HG03378 (cell line): ENCODE data around the gene SNED1.

Source experiments
- ATAC-seq: cut with Tn5 transposase; IDR thresholded peaks from one replicate; pipeline ENCODE4 v1.9.1; 2021; ENCODE audit warnings: mild to moderate bottlenecking, moderate library complexity; ENCODE audit not compliant: unreplicated experiment

The SNED1 gene

GRCh38 chr2:241003830-241004564 is 5.6 kb downstream of the SNED1 start:
- ATAC-seq, result no peak

- no peak for ATAC-seq
Measured at GRCh38 chr2:241005569-241005968, 7.2 kb downstream of the SNED1 start.

DNA sequence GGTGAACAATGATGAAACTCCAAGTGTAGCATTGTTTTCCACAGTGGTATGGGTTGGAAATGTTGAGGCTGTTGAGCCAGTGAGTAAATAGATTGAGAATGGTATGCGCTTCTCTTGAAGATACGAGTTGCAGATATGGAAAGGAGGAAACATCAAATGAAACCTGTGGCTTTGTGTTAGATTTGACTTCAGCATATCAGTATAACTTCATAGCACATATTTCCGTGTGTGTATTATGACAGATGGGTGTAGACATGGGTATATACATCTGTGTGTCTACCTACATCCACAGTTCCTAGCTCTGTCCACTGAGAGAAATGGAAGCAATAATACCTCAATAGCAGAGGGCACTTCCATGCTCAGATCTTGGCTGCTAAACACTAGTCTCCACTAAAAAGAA is 8.0 kb downstream of the SNED1 start:
- no peak for ATAC-seq

DNA sequence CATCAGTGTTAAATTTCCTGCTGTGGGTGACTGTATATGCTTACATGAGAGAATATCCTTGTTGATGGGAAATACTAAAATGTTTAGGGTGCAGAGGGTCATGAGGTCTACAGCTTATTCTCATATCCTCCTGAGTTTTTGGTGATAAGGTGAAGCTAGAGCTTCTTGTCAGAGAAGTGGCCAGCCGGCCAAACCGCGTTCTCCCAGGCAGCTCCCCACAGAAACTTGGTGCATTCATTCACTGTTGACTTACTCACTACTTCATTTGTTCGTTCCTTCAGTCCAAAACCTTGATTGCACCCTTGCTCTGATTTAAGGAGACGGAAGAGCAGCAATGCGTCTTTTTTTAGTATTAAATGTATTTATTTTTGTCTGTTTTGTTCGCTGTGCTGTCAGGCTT is 8.7 kb downstream of the SNED1 start:
- ATAC-seq, result no peak

GRCh38 chr2:241007880-241008710 is 9.7 kb downstream of the SNED1 start:
- no peak for ATAC-seq

DNA sequence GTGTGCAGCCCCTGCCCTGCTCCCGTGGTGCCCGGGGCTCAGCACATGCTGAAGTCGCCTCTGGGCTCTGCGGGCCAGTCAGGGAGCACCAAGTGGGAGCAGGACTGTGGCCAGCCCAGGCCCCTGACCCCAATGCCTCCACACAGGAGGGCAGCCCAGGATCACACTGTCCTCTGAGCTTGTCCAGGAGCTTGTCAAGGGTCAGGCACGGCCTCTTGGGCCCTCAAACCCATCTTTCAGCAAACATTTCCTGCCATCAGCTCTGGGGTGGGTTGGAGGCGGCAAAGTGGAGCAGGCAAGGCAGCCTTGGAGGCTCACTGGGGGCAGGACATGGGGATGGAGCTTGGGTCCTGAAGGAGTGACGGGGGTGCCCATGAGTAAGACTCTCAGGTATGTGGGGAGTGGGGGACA is 10.3 kb downstream of the SNED1 start:
- no peak for ATAC-seq

DNA sequence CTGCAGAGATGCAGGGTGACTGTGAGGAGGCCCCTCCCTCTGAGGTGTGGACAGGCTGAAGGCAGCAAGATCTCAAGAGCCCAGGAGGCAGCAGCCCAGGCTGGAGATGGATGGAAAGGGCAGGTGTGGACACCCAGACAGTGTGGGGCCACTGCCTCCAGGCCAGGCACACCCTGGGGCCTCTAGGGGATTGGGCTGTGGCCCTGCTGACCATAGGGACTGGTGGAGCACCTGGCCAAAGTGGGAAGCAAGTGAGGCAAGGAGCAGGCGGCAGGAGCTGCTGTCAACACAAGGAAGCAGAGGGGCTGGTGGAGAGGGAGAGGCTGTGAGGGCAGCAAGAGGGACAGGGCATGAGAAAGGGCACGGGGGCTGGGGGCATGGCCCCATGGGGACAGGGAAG is 10.8 kb downstream of the SNED1 start:
- ATAC-seq, result no peak

DNA sequence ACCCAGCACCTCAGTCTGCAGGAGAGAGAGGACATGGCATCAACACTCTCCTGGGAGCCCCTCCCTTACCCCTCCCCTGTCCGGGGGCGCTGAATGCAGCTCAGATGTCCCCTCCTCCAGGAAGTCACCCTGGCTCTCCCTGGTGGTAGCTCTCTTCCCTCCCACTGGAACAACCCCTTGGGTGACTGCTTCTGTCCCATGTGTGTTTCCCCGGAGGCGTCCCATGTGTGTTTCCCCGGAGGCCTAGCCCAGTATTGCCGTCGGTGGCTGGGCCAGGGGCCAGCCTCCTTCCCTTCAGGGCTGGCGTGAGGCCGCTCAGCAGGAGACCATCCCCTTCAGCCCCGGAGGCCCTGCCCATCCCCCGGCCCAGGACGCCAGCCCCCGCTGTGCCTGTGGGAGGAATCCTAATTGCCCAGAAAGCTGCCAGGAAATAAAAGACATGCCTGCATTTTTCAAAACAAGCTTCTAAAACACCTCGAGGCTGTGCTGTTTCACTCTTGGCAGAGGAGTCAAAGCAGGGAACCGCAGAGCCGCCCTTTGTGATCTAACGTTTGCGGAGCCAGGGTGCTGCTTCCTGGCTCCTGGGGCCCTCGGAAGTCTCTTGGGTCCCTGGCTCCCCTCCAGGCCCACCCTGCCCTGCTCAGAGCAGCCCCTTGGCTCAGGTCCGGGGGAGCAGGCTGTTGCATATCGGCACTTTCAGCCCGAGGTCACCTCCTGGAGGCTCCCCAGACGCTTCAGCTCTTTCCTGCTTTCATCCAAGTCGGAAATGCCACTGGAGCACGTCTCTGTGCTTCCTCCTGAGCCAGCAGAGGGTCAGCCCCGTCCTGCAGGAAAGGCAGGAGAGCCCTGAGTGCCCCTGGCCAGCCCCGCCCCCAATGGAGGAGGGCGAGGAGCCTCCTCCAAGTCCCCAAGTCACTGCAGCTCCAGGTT is 11.4 kb downstream of the SNED1 start:
- no peak for ATAC-seq

DNA sequence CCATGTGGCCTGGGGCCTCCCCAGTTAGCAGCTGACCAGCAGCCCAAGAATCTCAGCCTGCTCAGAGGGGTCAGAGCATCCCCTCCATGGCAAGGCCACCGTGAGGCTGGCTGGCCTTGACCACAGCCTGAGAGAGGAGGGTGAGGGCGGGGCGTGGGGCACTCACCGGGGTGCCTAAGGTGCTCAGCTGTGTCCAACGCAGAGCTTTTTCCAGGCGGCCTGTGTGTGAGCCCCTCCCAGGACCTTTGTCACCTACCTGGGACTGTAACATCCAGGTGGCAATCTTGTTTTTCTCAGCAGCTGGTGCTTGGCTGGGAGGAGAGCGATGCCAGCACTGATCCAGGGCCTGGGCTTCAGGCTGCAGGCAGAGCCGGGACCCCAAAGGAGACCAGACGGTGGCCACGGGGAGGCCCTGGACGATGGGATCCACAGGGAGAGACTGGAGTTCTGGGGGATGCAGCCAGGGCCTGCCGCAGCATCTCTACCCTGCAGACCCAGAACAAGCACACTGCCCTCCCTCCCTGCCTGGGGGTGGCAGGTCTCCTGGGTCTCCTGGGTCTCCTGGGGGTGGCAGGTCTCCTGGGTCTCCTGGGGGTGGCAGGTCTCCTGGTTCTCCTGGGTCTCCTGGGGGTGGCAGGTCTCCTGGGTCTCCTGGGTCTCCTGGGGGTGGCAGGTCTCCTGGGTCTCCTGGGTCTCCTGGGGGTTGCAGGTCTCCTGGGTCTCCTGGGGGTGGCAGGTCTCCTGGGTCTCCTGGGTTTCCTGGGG is 12.3 kb downstream of the SNED1 start:
- no peak for ATAC-seq

- ATAC-seq, result no peak
Measured at GRCh38 chr2:241011296-241011600, 12.8 kb downstream of the SNED1 start.

GRCh38 chr2:241011751-241012510 is 13.5 kb downstream of the SNED1 start:
- no peak for ATAC-seq

- ATAC-seq, result no peak
Measured at GRCh38 chr2:241014224-241014623, 15.8 kb downstream of the SNED1 start.

DNA sequence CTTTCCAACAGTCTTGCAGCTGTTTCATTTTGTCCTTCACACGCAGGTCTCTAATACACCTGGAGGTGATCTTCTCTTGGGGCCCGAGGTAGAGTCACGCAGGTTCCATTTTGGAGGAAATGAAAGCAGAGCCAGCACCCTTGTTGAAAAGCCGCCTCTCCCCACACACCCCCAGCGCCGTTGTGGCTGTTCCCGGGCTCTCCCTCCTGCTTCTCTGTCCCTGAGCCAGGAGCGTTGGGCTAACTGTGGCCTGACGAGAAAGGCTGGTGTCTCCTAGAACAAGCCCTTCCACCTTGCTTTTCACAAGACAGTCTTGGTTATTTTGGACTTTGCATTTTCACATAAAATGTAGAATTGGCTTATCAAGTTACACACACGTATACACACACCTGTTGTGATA is 16.3 kb downstream of the SNED1 start:
- no peak for ATAC-seq

- ATAC-seq, result no peak
Measured at GRCh38 chr2:241015439-241015838, 17.0 kb downstream of the SNED1 start.

GRCh38 chr2:241017228-241017940 is 19.0 kb downstream of the SNED1 start:
- ATAC-seq, result no peak

GRCh38 chr2:241018051-241018891 is 19.9 kb downstream of the SNED1 start:
- no peak for ATAC-seq

GRCh38 chr2:241019441-241020139 is 21.2 kb downstream of the SNED1 start:
- ATAC-seq, result no peak

- no peak for ATAC-seq
Measured at GRCh38 chr2:241020201-241020600, 21.8 kb downstream of the SNED1 start.
